HepG2 (cell line): ENCODE data around the gene SERPINB1. TPM values are rescaled to one million over a fixed set of nuclear protein-coding genes. Genes with fewer than 3 reads are reported as not detected.

Experiments
- ATF2 ChIP-seq: sonication (generic); formaldehyde crosslinking; IDR thresholded peaks from 2 replicates; pipeline ENCODE4 v1.4.0; 2020; ENCODE audit warnings: missing genetic modification reagents
- EP300 ChIP-seq, 3 experiments: sonication (generic) in 1 of 3; formaldehyde crosslinking in 1 of 3; IDR thresholded peaks; 2 replicates each; pipeline versions ENCODE4 v1.5.1 to v1.6.1; 2011 to 2020; ENCODE audit warnings: low read depth in 2 of 3, low read length in 2 of 3, borderline replicate concordance in 1 of 3, improper control_type of control experiment in 1 of 3, mild to moderate bottlenecking in 1 of 3, missing genetic modification reagents in 1 of 3, moderate library complexity in 1 of 3
- FLYWCH1 ChIP-seq: sonication (generic); formaldehyde crosslinking; IDR thresholded peaks from 2 replicates; pipeline ENCODE4 v1.8.1; 2023; ENCODE audit warnings: mild to moderate bottlenecking, missing genetic modification reagents
- HNF4A ChIP-seq: sonication (generic); formaldehyde crosslinking; IDR thresholded peaks from 2 replicates; pipeline ENCODE4 v1.4.0; 2020; ENCODE audit warnings: missing genetic modification reagents
- JUND ChIP-seq: sonication (generic); formaldehyde crosslinking; IDR thresholded peaks from 2 replicates; pipeline ENCODE4 v1.8.0; 2022; ENCODE audit warnings: mild to moderate bottlenecking, missing genetic modification reagents
- KAT7 ChIP-seq: IDR thresholded peaks from 2 replicates; pipeline ENCODE4 v1.6.1; 2018; ENCODE audit warnings: borderline replicate concordance, missing compliant biosample characterization
- MEF2D ChIP-seq: sonication (generic); formaldehyde crosslinking; IDR thresholded peaks from 2 replicates; pipeline ENCODE4 v1.5.1; 2020; ENCODE audit warnings: mild to moderate bottlenecking, missing genetic modification reagents
- MEIS2 ChIP-seq: sonication (generic); formaldehyde crosslinking; IDR thresholded peaks from 2 replicates; pipeline ENCODE4 v1.9.0; 2021; ENCODE audit warnings: mild to moderate bottlenecking, missing genetic modification reagents
- MIXL1 ChIP-seq: IDR thresholded peaks from 2 replicates; pipeline ENCODE4 v1.6.1; 2016
- MLXIP ChIP-seq: sonication (generic); formaldehyde crosslinking; IDR thresholded peaks from 2 replicates; pipeline ENCODE4 v1.9.0; 2021; ENCODE audit warnings: missing genetic modification reagents, borderline replicate concordance
- POLR2AphosphoS5 ChIP-seq: IDR thresholded peaks from 2 replicates; pipeline ENCODE4 v1.6.1; 2012; ENCODE audit warnings: low read depth, low read length
- REL ChIP-seq: sonication (generic); formaldehyde crosslinking; conservative IDR thresholded peaks from 2 replicates; pipeline ENCODE4 v1.8.0; 2022; ENCODE audit warnings: mild to moderate bottlenecking, missing genetic modification reagents, moderate library complexity
- STAG1 ChIP-seq: sonication (generic); formaldehyde crosslinking; IDR thresholded peaks from 2 replicates; pipeline ENCODE4 v1.4.0; 2020; ENCODE audit warnings: missing genetic modification reagents
- STAT5B ChIP-seq: sonication (generic); formaldehyde crosslinking; IDR thresholded peaks from 2 replicates; pipeline ENCODE4 v1.4.0; 2020; ENCODE audit warnings: missing genetic modification reagents
- TBX3 ChIP-seq: fragments of 450-650 bp; IDR thresholded peaks from 2 replicates; pipeline ENCODE4 v1.6.1; 2017; ENCODE audit warnings: antibody characterized with exemption, mild to moderate bottlenecking, inconsistent platforms, borderline replicate concordance
- TEAD2 ChIP-seq: sonication (generic); formaldehyde crosslinking; IDR thresholded peaks from 2 replicates; pipeline ENCODE4 v1.9.0; 2021; ENCODE audit warnings: missing genetic modification reagents
- TEAD3 ChIP-seq: optimal IDR thresholded peaks from 2 replicates; pipeline ENCODE3; 2016; ENCODE audit warnings: borderline replicate concordance
- TOE1 ChIP-seq: sonication (generic); formaldehyde crosslinking; IDR thresholded peaks from 2 replicates; pipeline ENCODE4 v1.4.0; 2020; ENCODE audit warnings: mild to moderate bottlenecking, missing genetic modification reagents
- XBP1 ChIP-seq: sonication (generic); formaldehyde crosslinking; IDR thresholded peaks from 2 replicates; pipeline ENCODE4 v1.5.0; 2020; ENCODE audit warnings: missing genetic modification reagents
- ZBTB38 ChIP-seq: sonication (generic); formaldehyde crosslinking; IDR thresholded peaks from 2 replicates; pipeline ENCODE4 v1.5.1; 2020; ENCODE audit warnings: mild to moderate bottlenecking, missing genetic modification reagents
- ZFX ChIP-seq: sonication (generic); formaldehyde crosslinking; IDR thresholded peaks from 2 replicates; pipeline ENCODE4 v1.4.0; 2020; ENCODE audit warnings: mild to moderate bottlenecking, low read depth, missing genetic modification reagents, moderate library complexity
- ZNF138 ChIP-seq: sonication (generic); formaldehyde crosslinking; IDR thresholded peaks from 2 replicates; pipeline ENCODE4 v1.5.0; 2020; ENCODE audit warnings: mild to moderate bottlenecking, low read depth, missing genetic modification reagents
- ZNF235 ChIP-seq: sonication (generic); formaldehyde crosslinking; IDR thresholded peaks from 2 replicates; pipeline ENCODE4 v1.8.1; 2023; ENCODE audit warnings: mild to moderate bottlenecking, missing genetic modification reagents, borderline replicate concordance
- ZNF513 ChIP-seq: sonication (generic); formaldehyde crosslinking; conservative IDR thresholded peaks from 2 replicates; pipeline ENCODE4 v1.5.0; 2020; ENCODE audit warnings: missing genetic modification reagents
- ZNF546 ChIP-seq: sonication (generic); formaldehyde crosslinking; conservative IDR thresholded peaks from 2 replicates; pipeline ENCODE4 v1.8.1; 2023; ENCODE audit warnings: mild to moderate bottlenecking, missing genetic modification reagents
- ZNF558 ChIP-seq: sonication (generic); formaldehyde crosslinking; IDR thresholded peaks from 2 replicates; pipeline ENCODE4 v1.9.0; 2022; ENCODE audit warnings: mild to moderate bottlenecking, missing genetic modification reagents, borderline replicate concordance
- ZNF572 ChIP-seq: sonication (generic); formaldehyde crosslinking; IDR thresholded peaks from 2 replicates; pipeline ENCODE4 v1.5.1; 2020; ENCODE audit warnings: mild to moderate bottlenecking, missing genetic modification reagents
- ZNF747 ChIP-seq: sonication (generic); formaldehyde crosslinking; IDR thresholded peaks from 2 replicates; pipeline ENCODE4 v1.8.1; 2023; ENCODE audit warnings: missing genetic modification reagents, mild to moderate bottlenecking, borderline replicate concordance
- polyA plus RNA-seq, 8 experiments: library from polyadenylated mRNA; depleted of rRNA in 3 of 8; stranded (reverse) in 7 of 8; unstranded in 1 of 8; fragments of >200 nt; fragmentation: Illumina TruSeq in 4 of 8; extraction: Trizol in 4 of 8; gene quantifications; 2 replicates each; pipeline versions ENCODE4 v1.2.1 to v1.2.3, GENCODE V29; 2011 to 2016; ENCODE audit warnings: low read depth in 4 of 8, missing spikeins in 1 of 8, mixed read lengths in 1 of 8; ENCODE audit not compliant: insufficient read depth in 1 of 8
- total RNA-seq, 5 experiments: library from RNA; depleted of rRNA; stranded (reverse); fragments of >200 nt; fragmentation: Illumina TruSeq; extraction: Trizol; gene quantifications; 2 replicates each; pipeline ENCODE4 v1.2.3, GENCODE V29; 2016; ENCODE audit warnings: low read depth in 1 of 5

SERPINB1 gene
- total and polyA plus RNA-seq, 2 of the 13 experiments (the other 11 are each of a cell fraction or from before 2014, with no cell fraction given): 41.4 to 60.5 TPM

GRCh38 chr6:2865694-2866151, 24.1 kb upstream of the SERPINB1 start (continued):
- TF ChIP-seq ZNF235 (CRISPR knock-in tag) (no peak), MLXIP (CRISPR knock-in tag) (no peak), ZNF546 (CRISPR knock-in tag) (no peak), ATF2 (CRISPR knock-in tag) (peak; percentile 45; the same call in 1 of the 2 replicates), JUND (CRISPR knock-in tag) (no peak), ZBTB38 (no peak), TEAD2 (CRISPR knock-in tag) (no peak), MEIS2 (no peak), FLYWCH1 (CRISPR knock-in tag) (no peak), KAT7 (CRISPR knock-in tag) (no peak), TEAD3 (CRISPR knock-in tag) (peak; percentile 87), ZNF558 (no peak), MEF2D (CRISPR knock-in tag) (peak; percentile 43; the same call in 1 of the 2 replicates), STAT5B (CRISPR knock-in tag) (no peak), STAG1 (no peak), REL (CRISPR knock-in tag) (no peak), TOE1 (CRISPR knock-in tag) (no peak), ZNF747 (CRISPR knock-in tag) (no peak), HNF4A (CRISPR knock-in tag) (peak; percentile 67), ZFX (no peak), EP300 (IDR thresholded peaks at IDR 0.05; ENCODE audit: low read depth in 2 of 2, low read length in 2 of 2) (no peak), EP300 (CRISPR knock-in tag; IDR thresholded peaks at IDR 0.05; ENCODE audit: borderline replicate concordance) (no peak), ZNF513 (CRISPR knock-in tag) (no peak), ZNF572 (CRISPR knock-in tag) (no peak), MIXL1 (CRISPR knock-in tag) (no peak; the same call in 1 of the 2 replicates), TBX3 (no peak), XBP1 (CRISPR knock-in tag) (no peak), ZNF138 (CRISPR knock-in tag) (no peak), POLR2AphosphoS5 (no peak)
